Thyroid gland (tissue), 4 donors: ENCODE data around the gene FRMD4B. TPM values are rescaled to one million over a fixed set of nuclear protein-coding genes. Genes with fewer than 3 reads are reported as not detected.

Source experiments
- DNase-seq, 2 donors: peaks; one replicate each; pipeline ENCODE4 v3.0.0-alpha.2; 2019
- H3K27ac ChIP-seq, 3 donors: fragments of 200-600 bp; sonication (generic); 1 replicate in 2 of 3; 2 replicates in 1 of 3; pipeline ENCODE4 v1.5.1; 2016 to 2019; ENCODE audit warnings: mild to moderate bottlenecking in 1 of 3, moderate library complexity in 1 of 3
- H3K27me3 ChIP-seq: fragments of 200-600 bp; sonication (generic); one replicate; pipeline ENCODE4 v1.5.1; 2019
- H3K36me3 ChIP-seq, 2 donors: fragments of 200-600 bp; sonication (generic); one replicate each; pipeline ENCODE4 v1.5.1; 2016 to 2019
- H3K4me1 ChIP-seq, 2 donors: fragments of 200-600 bp; sonication (generic); one replicate each; pipeline ENCODE4 v1.5.1; 2017 to 2019
- H3K4me3 ChIP-seq, 3 donors: fragments of 200-600 bp; sonication (generic); replicated peaks in 1 of 3; 1 replicate in 2 of 3; 2 replicates in 1 of 3; pipeline ENCODE4 v1.5.1; 2016; ENCODE audit warnings: mild to moderate bottlenecking in 1 of 3
- H3K9me3 ChIP-seq: fragments of 200-600 bp; sonication (generic); one replicate; pipeline ENCODE4 v1.5.1; 2017
- CTCF ChIP-seq, 6 experiments: fragments of 200-600 bp in 3 of 6; fragments of 450-650 bp in 3 of 6; sonication (generic) in 3 of 6; IDR thresholded peaks; one replicate each; pipeline ENCODE4 v1.5.1; 2016 to 2019; ENCODE audit warnings: antibody characterized with exemption in 6 of 6, mild to moderate bottlenecking in 2 of 6, inconsistent platforms in 1 of 6, moderate library complexity in 1 of 6
- POLR2A ChIP-seq, 2 donors: fragments of 450-650 bp; IDR thresholded peaks; one replicate each; pipeline ENCODE4 v1.6.1; 2017; ENCODE audit warnings: antibody characterized with exemption in 2 of 2, mild to moderate bottlenecking in 2 of 2, moderate library complexity in 1 of 2
- WGBS, 2 donors: methylation state at CpG; one replicate each; pipeline ENCODE4 v1.1.5; 2017; 5-methylcytosine and 5-hydroxymethylcytosine counted together
- intact Hi-C: fragments of 100-400 bp; cut with DNase I; formaldehyde crosslinking; loops from one replicate; pipeline ENCODE4 v1.15.1; 2023
- total RNA-seq, 4 donors: library from RNA; depleted of rRNA; stranded (reverse); fragments of >200 nt; gene quantifications; one replicate each; pipeline ENCODE4 v1.2.3, GENCODE V29; 2016

Gene FRMD4B
- total RNA-seq, 4 donors from 2014 or later = 109 to 224 (median 161) TPM

DNA sequence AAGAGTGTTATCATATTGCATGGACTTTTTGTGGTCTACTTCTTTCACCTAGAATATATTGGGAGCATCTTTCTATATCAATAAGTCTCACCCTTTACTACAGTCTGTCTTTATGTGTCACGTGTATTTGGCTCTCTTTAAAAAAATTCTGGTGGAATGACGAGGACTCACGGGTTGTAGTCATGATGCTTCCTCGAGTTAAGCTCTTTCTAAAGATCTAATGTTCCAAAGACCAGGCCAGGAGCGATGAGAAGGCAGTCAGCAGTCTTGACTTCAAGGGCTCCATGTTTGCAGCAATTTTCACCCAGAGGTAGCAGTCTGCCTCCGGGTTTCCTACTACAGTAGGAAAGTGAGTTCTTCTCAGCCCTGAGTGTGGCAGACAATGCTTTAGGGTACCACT, 88.9 kb downstream of the FRMD4B start:
- TF ChIP-seq CTCF (IDR thresholded peaks at IDR 0.05) (no peak), POLR2A (IDR thresholded peaks at IDR 0.05) (no peak)

GRCh38 chr3:69294014-69294766, 91.7 kb downstream of the FRMD4B start:
- WGBS, 2 donors = 81 to 83% methylated on average over 4 of the region's 4 CpGs
- Histone ChIP-seq H3K9me3 (no peaks in the 10 kb centered on the region), H3K27ac (peak overlapping the region in 1 of 3 donors; percentile 14), H3K36me3 (no peaks in the 10 kb centered on the region), H3K4me1 (peaks cover 0 to 12% of the 10 kb centered on the region in 2 donors), H3K27me3 (no peaks in the 10 kb centered on the region), H3K4me3 (no peak overlapping the region)
- TF ChIP-seq POLR2A (IDR thresholded peaks at IDR 0.05) = no peak
- TF ChIP-seq CTCF (IDR thresholded peaks at IDR 0.05) = no peak
- no peak for DNase-seq
- intact Hi-C loops = no loop called here

More for the DNA sequence above, 88.9 kb downstream of the FRMD4B start:
- Histone ChIP-seq H3K27me3 (no peaks in the 10 kb centered on the region), H3K36me3 (peaks cover 0 to 4% of the 10 kb centered on the region in 2 donors), H3K4me3 (no peak overlapping the region), H3K4me1 (peaks cover 0 to 6% of the 10 kb centered on the region in 2 donors), H3K9me3 (no peaks in the 10 kb centered on the region), H3K27ac (no peak overlapping the region)
- WGBS, 2 donors = 85% methylated on average over 6 of the region's 6 CpGs
- DNase-seq = no peak
- intact Hi-C loops = no loop called here

DNA sequence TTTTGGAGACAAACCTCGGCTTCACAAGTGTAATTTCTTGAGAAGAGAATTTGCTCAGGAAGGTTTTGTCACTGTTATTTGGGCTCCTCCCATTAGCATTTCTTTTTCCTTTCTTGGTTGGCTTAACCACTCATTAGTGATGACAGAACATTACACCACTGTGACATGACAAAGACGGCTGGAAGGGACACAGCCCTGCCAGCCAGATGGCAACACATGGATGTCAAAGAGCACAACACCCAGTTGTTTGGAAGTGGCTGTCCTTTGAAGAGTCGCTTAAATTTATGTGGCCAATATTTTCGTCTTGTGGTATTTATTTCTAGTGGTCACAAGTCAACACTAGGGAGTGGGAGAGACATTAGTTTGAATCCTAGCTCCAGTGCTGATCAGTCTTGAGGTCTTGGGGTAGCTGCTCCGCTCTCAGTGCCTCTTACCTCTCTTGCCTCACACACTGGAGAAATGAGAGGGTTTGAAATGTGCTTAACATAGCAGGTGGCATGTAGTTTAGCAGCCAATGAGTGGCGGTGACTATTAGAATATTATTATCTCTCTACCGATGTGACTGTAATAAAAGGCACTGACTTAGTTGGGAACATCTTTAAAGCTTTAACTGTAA, 92.8 kb downstream of the FRMD4B start:
- no peak overlapping the region for H3K4me3 ChIP-seq
- H3K4me1 ChIP-seq = peaks cover 0 to 12% of the 10 kb centered on the region in 2 donors
- no peak overlapping the region for H3K27ac ChIP-seq
- intact Hi-C loops = no loop called here
- 94 to 96% methylated on average over 7 of the region's 7 CpGs for WGBS, 2 donors
- TF ChIP-seq POLR2A (IDR thresholded peaks at IDR 0.05) (no peak), CTCF (IDR thresholded peaks at IDR 0.05) (no peak)
- no peak for DNase-seq
- no peaks in the 10 kb centered on the region for H3K36me3 ChIP-seq
- H3K9me3 ChIP-seq = no peaks in the 10 kb centered on the region
- H3K27me3 ChIP-seq = no peaks in the 10 kb centered on the region

GRCh38 chr3:69292185-69292584, 93.7 kb downstream of the FRMD4B start:
- no peaks in the 10 kb centered on the region for H3K9me3 ChIP-seq
- no peaks in the 10 kb centered on the region for H3K36me3 ChIP-seq
- WGBS, 2 donors = 85 to 92% methylated on average over 4 of the region's 4 CpGs
- no peaks in the 10 kb centered on the region for H3K27me3 ChIP-seq
- H3K4me1 ChIP-seq = peaks cover 0 to 12% of the 10 kb centered on the region in 2 donors
- no peak for TF ChIP-seq CTCF (IDR thresholded peaks at IDR 0.05)
- TF ChIP-seq POLR2A (IDR thresholded peaks at IDR 0.05) = no peak
- DNase-seq = no peak
- no peak overlapping the region for H3K4me3 ChIP-seq
- no peak overlapping the region for H3K27ac ChIP-seq
- intact Hi-C loops = no loop called here

- H3K9me3 ChIP-seq = no peaks in the 10 kb centered on the region
- no peaks in the 10 kb centered on the region for H3K27me3 ChIP-seq
- no peak overlapping the region for H3K4me3 ChIP-seq
- DNase-seq = no peak
- TF ChIP-seq POLR2A (IDR thresholded peaks at IDR 0.05) (no peak), CTCF (IDR thresholded peaks at IDR 0.05) (no peak)
- WGBS, 2 donors = 88 to 89% methylated on average over 3 of the region's 3 CpGs
- no peaks in the 10 kb centered on the region for H3K36me3 ChIP-seq
- intact Hi-C loops = no loop called here
- H3K27ac ChIP-seq = no peak overlapping the region
- peaks cover 0 to 12% of the 10 kb centered on the region in 2 donors for H3K4me1 ChIP-seq
Observed at GRCh38 chr3:69290430-69290829, 95.5 kb downstream of the FRMD4B start.
